GM23338 (cell line): Measurements from ENCODE around the gene PRSS33. TPM values are rescaled to one million over a fixed set of nuclear protein-coding genes. Genes with fewer than 3 reads are reported as not detected.

Source experiments
- ATAC-seq: fragments of 200-7000 bp; cut with Tn5 transposase; 3 replicates; pipeline ENCODE4 v1.9.1; 2020
- DNase-seq: peaks from one replicate; pipeline ENCODE4 v3.0.0-alpha.2; 2015; ENCODE audit warnings: low spot score
- H2AFZ ChIP-seq: fragments of 200-600 bp; sonication (generic); 2 replicates; pipeline ENCODE4 v1.8.0; 2016; ENCODE audit warnings: antibody characterized with exemption, mild to moderate bottlenecking, moderate library complexity
- H3F3A ChIP-seq: fragments of 200-600 bp; sonication (generic); replicated peaks from 2 replicates; pipeline ENCODE4 v1.8.0; 2017; ENCODE audit warnings: antibody characterized with exemption, mixed run types, low read depth
- H3K27ac ChIP-seq: fragments of 200-600 bp; sonication (generic); 2 replicates; pipeline ENCODE4 v1.6.1; 2016; ENCODE audit warnings: low read depth
- H3K27me3 ChIP-seq: fragments of 200-600 bp; sonication (generic); 2 replicates; pipeline ENCODE4 v1.8.0; 2016; ENCODE audit warnings: mild to moderate bottlenecking, mixed run types, moderate library complexity; ENCODE audit not compliant: insufficient read depth
- H3K36me3 ChIP-seq: fragments of 200-600 bp; sonication (generic); 2 replicates; pipeline ENCODE4 v1.8.0; 2016; ENCODE audit warnings: mild to moderate bottlenecking; ENCODE audit not compliant: insufficient read depth
- H3K4me1 ChIP-seq: fragments of 200-600 bp; sonication (generic); 2 replicates; pipeline ENCODE4 v1.8.0; 2016; ENCODE audit warnings: mild to moderate bottlenecking, moderate library complexity; ENCODE audit not compliant: insufficient read depth
- H3K4me2 ChIP-seq: fragments of 200-600 bp; sonication (generic); 2 replicates; pipeline ENCODE4 v1.7.1; 2017; ENCODE audit warnings: mixed run types
- H3K4me3 ChIP-seq: fragments of 200-600 bp; sonication (generic); 2 replicates; pipeline ENCODE4 v1.6.1; 2016; ENCODE audit warnings: mixed run types
- H3K79me2 ChIP-seq: fragments of 200-600 bp; sonication (generic); replicated peaks from 2 replicates; pipeline ENCODE4 v1.8.0; 2017; ENCODE audit warnings: mild to moderate bottlenecking; ENCODE audit not compliant: insufficient read depth
- H3K9me2 ChIP-seq: fragments of 200-600 bp; sonication (generic); 2 replicates; pipeline ENCODE4 v1.8.0; 2017; ENCODE audit not compliant: insufficient read depth
- H4K20me1 ChIP-seq: fragments of 200-600 bp; sonication (generic); replicated peaks from 2 replicates; pipeline ENCODE4 v1.8.0; 2017; ENCODE audit warnings: mild to moderate bottlenecking; ENCODE audit not compliant: insufficient read depth
- H3K27ac Mint-ChIP-seq: 2 replicates; pipeline ENCODE4 v1.8.0; 2020; ENCODE audit warnings: inconsistent platforms, mild to moderate bottlenecking, moderate library complexity, mixed read lengths
- H3K27me3 Mint-ChIP-seq: 3 replicates; pipeline ENCODE4 v1.8.0; 2022; ENCODE audit warnings: low read depth, mild to moderate bottlenecking, moderate library complexity, mixed read lengths, inconsistent platforms; ENCODE audit not compliant: insufficient read depth, poor library complexity
- H3K36me3 Mint-ChIP-seq: 3 replicates; pipeline ENCODE4 v1.8.0; 2021; ENCODE audit warnings: low read depth, mild to moderate bottlenecking, inconsistent platforms, moderate library complexity, mixed read lengths
- H3K4me1 Mint-ChIP-seq: 3 replicates; pipeline ENCODE4 v1.8.0; 2020; ENCODE audit warnings: mild to moderate bottlenecking, inconsistent platforms, mixed read lengths
- H3K4me3 Mint-ChIP-seq: 3 replicates; pipeline ENCODE4 v1.8.0; 2021; ENCODE audit warnings: moderate library complexity, mild to moderate bottlenecking, inconsistent platforms, mixed read lengths
- H3K9me3 Mint-ChIP-seq: 3 replicates; pipeline ENCODE4 v1.8.0; 2020; ENCODE audit warnings: moderate library complexity, mild to moderate bottlenecking, inconsistent platforms, mixed read lengths
- CREB1 ChIP-seq: fragments of 250-450 bp; sonication (Bioruptor Pico); IDR thresholded peaks from 2 replicates; pipeline ENCODE4 v1.5.0; 2020; ENCODE audit warnings: low read depth, mild to moderate bottlenecking, moderate library complexity
- CTCF ChIP-seq, 2 experiments: fragments of 200-600 bp in 1 of 2; sonication (generic) in 1 of 2; conservative IDR thresholded peaks; 2 replicates each; pipeline versions ENCODE4 v1.5.1 to v1.6.1; 2016 to 2017; ENCODE audit warnings: antibody characterized with exemption in 2 of 2, low read depth in 2 of 2, mild to moderate bottlenecking in 2 of 2, moderate library complexity in 1 of 2
- ETS1 ChIP-seq: IDR thresholded peaks from 2 replicates; pipeline ENCODE4 v1.6.1; 2016; ENCODE audit warnings: antibody characterized with exemption
- EZH2phosphoT487 ChIP-seq: fragments of 200-600 bp; sonication (generic); IDR thresholded peaks from one replicate; pipeline ENCODE4 v1.8.1; 2018; ENCODE audit warnings: antibody characterized with exemption; ENCODE audit not compliant: unreplicated experiment
- NANOG ChIP-seq: IDR thresholded peaks from 2 replicates; pipeline ENCODE4 v1.6.1; 2016; ENCODE audit warnings: antibody characterized with exemption, borderline replicate concordance
- POLR2AphosphoS5 ChIP-seq: IDR thresholded peaks from 2 replicates; pipeline ENCODE4 v1.6.1; 2016; ENCODE audit warnings: antibody characterized with exemption, low read depth
- REST ChIP-seq: IDR thresholded peaks from one replicate; pipeline ENCODE4 v1.6.1; 2018; ENCODE audit warnings: antibody characterized with exemption; ENCODE audit not compliant: unreplicated experiment
- STAT1 ChIP-seq: IDR thresholded peaks from one replicate; pipeline ENCODE4 v1.6.1; 2016; ENCODE audit warnings: antibody characterized with exemption; ENCODE audit not compliant: unreplicated experiment
- ZNF331 ChIP-seq: fragments of 250-450 bp; sonication (Bioruptor Pico); IDR thresholded peaks from 2 replicates; pipeline ENCODE4 v1.5.0; 2020; ENCODE audit warnings: low read depth, mild to moderate bottlenecking, moderate library complexity
- ZNF462 ChIP-seq: fragments of 250-450 bp; sonication (Bioruptor Pico); IDR thresholded peaks from 2 replicates; pipeline ENCODE4 v1.5.0; 2020; ENCODE audit warnings: mild to moderate bottlenecking, moderate library complexity
- polyA plus RNA-seq: library from polyadenylated mRNA; unstranded; fragments of >200 nt; fragmentation: Nextera tagmentation; extraction: Ambion mirVana; gene quantifications from 2 replicates; pipeline ENCODE4 v1.2.1, GENCODE V29; 2016
- total RNA-seq: library from RNA; depleted of rRNA; stranded (reverse); fragments of >200 nt; shearing (Covaris generic); gene quantifications from 2 replicates; pipeline ENCODE4 v1.2.3, GENCODE V29; 2014

Gene PRSS33
- total and polyA plus RNA-seq, 2 experiments from 2014 or later: 0.24 to 1.4 TPM

GRCh38 chr16:2825906-2826305 lies 38.5 kb upstream of the PRSS33 start:
- no peaks in the 10 kb centered on the region for H3F3A ChIP-seq
- no peak overlapping the region for H2AFZ ChIP-seq
- H3K79me2 ChIP-seq: no peaks in the 10 kb centered on the region
- H3K27ac ChIP-seq: no peak overlapping the region
- no peaks in the 10 kb centered on the region for H3K9me2 ChIP-seq
- no peaks in the 10 kb centered on the region for H3K36me3 Mint-ChIP-seq
- no peaks in the 10 kb centered on the region for H3K36me3 ChIP-seq
- ATAC-seq: no peak
- H3K9me3 Mint-ChIP-seq: no peaks in the 10 kb centered on the region
- H4K20me1 ChIP-seq: no peaks in the 10 kb centered on the region
- H3K4me3 Mint-ChIP-seq: no peak overlapping the region; the same call in 2 of the 3 replicates
- no peaks in the 10 kb centered on the region for H3K4me1 ChIP-seq
- peaks cover 5% of the 10 kb centered on the region for H3K27me3 Mint-ChIP-seq
- DNase-seq: no peak
- no peak overlapping the region for H3K27ac Mint-ChIP-seq
- no peaks in the 10 kb centered on the region for H3K4me1 Mint-ChIP-seq
- TF ChIP-seq CREB1 (CRISPR knock-in tag): no peak
- TF ChIP-seq EZH2phosphoT487: no peak
- no peak for TF ChIP-seq STAT1
- no peak for TF ChIP-seq REST
- no peak for TF ChIP-seq CTCF (conservative IDR thresholded peaks at IDR 0.05; ENCODE audit: low read depth in 2 of 2)
- no peak for TF ChIP-seq ZNF331 (CRISPR knock-in tag)
- no peak for TF ChIP-seq NANOG
- no peak for TF ChIP-seq POLR2AphosphoS5
- TF ChIP-seq ETS1: no peak
- no peak for TF ChIP-seq ZNF462 (CRISPR knock-in tag)
- no peak overlapping the region for H3K4me2 ChIP-seq
- H3K27me3 ChIP-seq: no peaks in the 10 kb centered on the region
- no peak overlapping the region for H3K4me3 ChIP-seq
